HG03045 (cell line): ENCODE data around the gene PHF2.

ENCODE experiments used
- ATAC-seq: cut with Tn5 transposase; IDR thresholded peaks from one replicate; pipeline ENCODE4 v1.9.1; 2021; ENCODE audit warnings: mild to moderate bottlenecking, moderate library complexity; ENCODE audit not compliant: unreplicated experiment

The PHF2 gene

GRCh38 chr9:93624431-93624834 is 48.0 kb downstream of the PHF2 start:
- ATAC-seq, result no peak

GRCh38 chr9:93624977-93625376 is 48.6 kb downstream of the PHF2 start:
- ATAC-seq, result no peak

GRCh38 chr9:93629920-93630319 is 53.5 kb downstream of the PHF2 start:
- no peak for ATAC-seq

- ATAC-seq, result no peak
Observed at GRCh38 chr9:93630806-93631411, 54.5 kb downstream of the PHF2 start.

GRCh38 chr9:93633492-93634221 is 57.3 kb downstream of the PHF2 start:
- no peak for ATAC-seq

GRCh38 chr9:93634311-93635185 is 58.2 kb downstream of the PHF2 start:
- ATAC-seq, result no peak

- ATAC-seq, result no peak
Observed at GRCh38 chr9:93635186-93636107, 59.1 kb downstream of the PHF2 start.

GRCh38 chr9:93636172-93636661 is 59.8 kb downstream of the PHF2 start:
- ATAC-seq, result no peak

- ATAC-seq, result no peak
Observed at GRCh38 chr9:93636667-93637066, 60.3 kb downstream of the PHF2 start.

GRCh38 chr9:93637886-93638285 is 61.5 kb downstream of the PHF2 start:
- no peak for ATAC-seq

- no peak for ATAC-seq
Observed at GRCh38 chr9:93640027-93640426, 63.6 kb downstream of the PHF2 start.

GRCh38 chr9:93642961-93643360 is 66.6 kb downstream of the PHF2 start:
- no peak for ATAC-seq

- no peak for ATAC-seq
Observed at GRCh38 chr9:93644397-93645088, 68.2 kb downstream of the PHF2 start.

GRCh38 chr9:93645149-93645889 is 68.9 kb downstream of the PHF2 start:
- no peak for ATAC-seq

- no peak for ATAC-seq
Observed at GRCh38 chr9:93645921-93646639, 69.7 kb downstream of the PHF2 start.

GRCh38 chr9:93646640-93647178 is 70.3 kb downstream of the PHF2 start:
- no peak for ATAC-seq

- ATAC-seq, result no peak
Observed at GRCh38 chr9:93648181-93648580, 71.8 kb downstream of the PHF2 start.

GRCh38 chr9:93648836-93649235 is 72.5 kb downstream of the PHF2 start:
- ATAC-seq, result no peak
